ENCODE data around the gene ARL4D.

DNA sequence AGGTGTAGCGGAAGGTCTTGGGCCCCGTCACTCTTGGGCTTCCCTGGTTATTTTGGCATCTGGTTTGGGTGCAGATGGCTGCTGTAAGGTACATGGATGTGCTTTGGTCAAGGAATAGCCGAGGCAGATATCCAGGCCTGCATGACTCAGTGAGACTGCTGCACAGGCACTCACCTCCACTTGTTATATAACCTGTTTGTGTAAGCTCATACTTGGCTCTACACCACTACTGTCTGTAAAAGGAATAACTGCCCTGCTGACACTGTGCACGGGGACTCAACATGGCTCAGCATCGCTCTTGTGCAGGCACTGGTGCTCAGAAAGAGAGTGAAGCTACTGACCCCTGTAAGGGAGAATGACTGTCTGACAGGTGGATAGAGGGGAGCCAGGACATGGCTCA is 42.3 kb upstream of the ARL4D start:
- TF ChIP-seq, protein P1, sequence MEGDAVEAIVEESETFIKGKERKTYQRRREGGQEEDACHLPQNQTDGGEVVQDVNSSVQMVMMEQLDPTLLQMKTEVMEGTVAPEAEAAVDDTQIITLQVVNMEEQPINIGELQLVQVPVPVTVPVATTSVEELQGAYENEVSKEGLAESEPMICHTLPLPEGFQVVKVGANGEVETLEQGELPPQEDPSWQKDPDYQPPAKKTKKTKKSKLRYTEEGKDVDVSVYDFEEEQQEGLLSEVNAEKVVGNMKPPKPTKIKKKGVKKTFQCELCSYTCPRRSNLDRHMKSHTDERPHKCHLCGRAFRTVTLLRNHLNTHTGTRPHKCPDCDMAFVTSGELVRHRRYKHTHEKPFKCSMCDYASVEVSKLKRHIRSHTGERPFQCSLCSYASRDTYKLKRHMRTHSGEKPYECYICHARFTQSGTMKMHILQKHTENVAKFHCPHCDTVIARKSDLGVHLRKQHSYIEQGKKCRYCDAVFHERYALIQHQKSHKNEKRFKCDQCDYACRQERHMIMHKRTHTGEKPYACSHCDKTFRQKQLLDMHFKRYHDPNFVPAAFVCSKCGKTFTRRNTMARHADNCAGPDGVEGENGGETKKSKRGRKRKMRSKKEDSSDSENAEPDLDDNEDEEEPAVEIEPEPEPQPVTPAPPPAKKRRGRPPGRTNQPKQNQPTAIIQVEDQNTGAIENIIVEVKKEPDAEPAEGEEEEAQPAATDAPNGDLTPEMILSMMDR (conservative IDR thresholded peaks at IDR 0.05), result no peak
- TF ChIP-seq ZFX (IDR thresholded peaks at IDR 0.05), result no peak

Measured in C4-2B (cell line).